DOHH2 (cell line): ENCODE data around the gene MOCS3.

Source experiments
- H3F3A ChIP-seq: fragments of 200-600 bp; sonication (generic), shearing (Covaris generic); 2 replicates; pipeline ENCODE4 v1.6.0; 2016; ENCODE audit warnings: antibody characterized with exemption, mild to moderate bottlenecking; ENCODE audit not compliant: control insufficient read depth, insufficient read depth
- H3K27ac ChIP-seq: fragments of 200-600 bp; sonication (generic); 2 replicates; pipeline ENCODE4 v1.5.1; 2014; ENCODE audit warnings: low read depth, mild to moderate bottlenecking, low read length, moderate library complexity
- H3K27me3 ChIP-seq: fragments of 200-600 bp; sonication (generic); 2 replicates; pipeline ENCODE4 v1.6.1; 2014; ENCODE audit warnings: mild to moderate bottlenecking, low read length, mixed read lengths; ENCODE audit not compliant: control insufficient read depth
- H3K36me3 ChIP-seq: fragments of 200-600 bp; sonication (generic); 2 replicates; pipeline ENCODE4 v1.6.1; 2014; ENCODE audit warnings: mild to moderate bottlenecking, low read length, moderate library complexity, mixed read lengths; ENCODE audit not compliant: control insufficient read depth
- H3K4me1 ChIP-seq: fragments of 200-600 bp; sonication (generic); 2 replicates; pipeline ENCODE4 v1.6.1; 2014; ENCODE audit warnings: mild to moderate bottlenecking, low read length, mixed read lengths; ENCODE audit not compliant: control insufficient read depth
- H3K4me2 ChIP-seq: fragments of 200-600 bp; sonication (generic); 2 replicates; pipeline ENCODE4 v1.6.0; 2014; ENCODE audit warnings: mild to moderate bottlenecking, low read length, moderate library complexity
- H3K4me3 ChIP-seq: fragments of 200-600 bp; sonication (generic); 2 replicates; pipeline ENCODE4 v1.5.1; 2014; ENCODE audit warnings: mild to moderate bottlenecking, low read length, mixed read lengths
- H3K79me2 ChIP-seq: fragments of 200-600 bp; sonication (generic); 2 replicates; pipeline ENCODE4 v1.6.1; 2014; ENCODE audit warnings: mild to moderate bottlenecking, low read length, mixed read lengths; ENCODE audit not compliant: control insufficient read depth
- H3K9me2 ChIP-seq: fragments of 200-600 bp; sonication (generic); replicated peaks from 2 replicates; pipeline ENCODE4 v1.6.1; 2014; ENCODE audit warnings: mild to moderate bottlenecking, low read length, mixed read lengths; ENCODE audit not compliant: control insufficient read depth
- H3K9me3 ChIP-seq: fragments of 200-600 bp; sonication (generic); 2 replicates; pipeline ENCODE4 v1.6.1; 2014; ENCODE audit warnings: antibody characterized with exemption, low read length, mixed read lengths; ENCODE audit not compliant: control insufficient read depth, insufficient read depth
- H4K20me1 ChIP-seq: fragments of 200-600 bp; sonication (generic); 2 replicates; pipeline ENCODE4 v1.6.0; 2014; ENCODE audit warnings: low read depth, mild to moderate bottlenecking, antibody characterized with exemption, low read length, moderate library complexity; ENCODE audit not compliant: control insufficient read depth, insufficient read depth
- CTCF ChIP-seq: fragments of 200-600 bp; sonication (generic); IDR thresholded peaks from one replicate; pipeline ENCODE4 v1.5.1; 2014; ENCODE audit warnings: antibody characterized with exemption, mild to moderate bottlenecking, low read depth, low read length; ENCODE audit not compliant: poor library complexity, severe bottlenecking
- EZH2phosphoT487 ChIP-seq: fragments of 200-600 bp; sonication (generic); IDR thresholded peaks from 2 replicates; pipeline ENCODE4 v1.6.1; 2017; ENCODE audit warnings: borderline replicate concordance, mild to moderate bottlenecking, antibody characterized with exemption, low read length, moderate library complexity, mixed read lengths

MOCS3 gene

GRCh38 chr20:51010932-51011331 is 52.3 kb downstream of the MOCS3 start:
- Histone ChIP-seq H3K9me2 (no peaks in the 10 kb centered on the region), H3K4me3 (no peak overlapping the region), H3K79me2 (no peaks in the 10 kb centered on the region), H3K4me2 (no peak overlapping the region), H4K20me1 (no peaks in the 10 kb centered on the region), H3K27ac (no peak overlapping the region), H3K36me3 (no peaks in the 10 kb centered on the region), H3K9me3 (no peaks in the 10 kb centered on the region), H3K27me3 (peaks cover 7% of the 10 kb centered on the region; the same call in 1 of the 2 replicates), H3F3A (no peaks in the 10 kb centered on the region), H3K4me1 (no peaks in the 10 kb centered on the region)
- no peak for TF ChIP-seq CTCF
- TF ChIP-seq EZH2phosphoT487: no peak

- Histone ChIP-seq H4K20me1 (no peaks in the 10 kb centered on the region), H3K4me1 (no peaks in the 10 kb centered on the region), H3F3A (no peaks in the 10 kb centered on the region), H3K9me3 (no peaks in the 10 kb centered on the region), H3K79me2 (no peaks in the 10 kb centered on the region), H3K27me3 (peaks cover 7% of the 10 kb centered on the region; the same call in 1 of the 2 replicates), H3K9me2 (no peaks in the 10 kb centered on the region), H3K4me3 (no peak overlapping the region), H3K36me3 (no peaks in the 10 kb centered on the region), H3K4me2 (no peak overlapping the region), H3K27ac (no peak overlapping the region)
- TF ChIP-seq EZH2phosphoT487 (no peak), CTCF (no peak)
Observed at GRCh38 chr20:51011479-51011878, 52.9 kb downstream of the MOCS3 start.

GRCh38 chr20:51012357-51012756 is 53.7 kb downstream of the MOCS3 start:
- no peaks in the 10 kb centered on the region for H3F3A ChIP-seq
- H4K20me1 ChIP-seq: no peaks in the 10 kb centered on the region
- H3K9me2 ChIP-seq: no peaks in the 10 kb centered on the region
- H3K4me2 ChIP-seq: no peak overlapping the region
- no peaks in the 10 kb centered on the region for H3K9me3 ChIP-seq
- H3K4me3 ChIP-seq: no peak overlapping the region
- H3K36me3 ChIP-seq: no peaks in the 10 kb centered on the region
- H3K27ac ChIP-seq: no peak overlapping the region
- no peaks in the 10 kb centered on the region for H3K4me1 ChIP-seq
- TF ChIP-seq CTCF (no peak), EZH2phosphoT487 (no peak)
- H3K27me3 ChIP-seq: peaks cover 7% of the 10 kb centered on the region; the same call in 1 of the 2 replicates
- no peaks in the 10 kb centered on the region for H3K79me2 ChIP-seq
